Measurements from ENCODE around the gene PTMS.

The PTMS gene

DNA sequence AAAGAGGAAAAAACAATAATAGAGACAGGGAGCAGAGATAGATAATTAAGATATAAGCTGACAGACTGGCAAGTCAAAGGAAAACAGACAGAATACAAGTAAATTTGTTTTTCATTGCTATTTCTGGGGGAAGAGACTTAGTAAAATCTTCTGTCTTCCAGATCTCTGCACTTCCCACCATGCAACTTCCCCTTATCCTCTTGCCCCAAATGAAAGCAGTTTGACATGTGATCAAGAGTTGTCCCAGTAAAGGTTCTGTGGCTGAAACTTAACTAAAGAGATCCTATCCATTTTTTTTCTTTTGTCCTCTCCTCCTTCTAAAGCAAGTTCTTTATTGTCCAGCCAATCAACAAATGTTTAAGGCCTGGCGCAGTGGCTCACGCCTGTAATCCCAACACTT lies 11.8 kb upstream of the PTMS start:
- DNase-seq (ENCODE audit: low read depth, low spot score): no peak
- TF ChIP-seq, protein P1, sequence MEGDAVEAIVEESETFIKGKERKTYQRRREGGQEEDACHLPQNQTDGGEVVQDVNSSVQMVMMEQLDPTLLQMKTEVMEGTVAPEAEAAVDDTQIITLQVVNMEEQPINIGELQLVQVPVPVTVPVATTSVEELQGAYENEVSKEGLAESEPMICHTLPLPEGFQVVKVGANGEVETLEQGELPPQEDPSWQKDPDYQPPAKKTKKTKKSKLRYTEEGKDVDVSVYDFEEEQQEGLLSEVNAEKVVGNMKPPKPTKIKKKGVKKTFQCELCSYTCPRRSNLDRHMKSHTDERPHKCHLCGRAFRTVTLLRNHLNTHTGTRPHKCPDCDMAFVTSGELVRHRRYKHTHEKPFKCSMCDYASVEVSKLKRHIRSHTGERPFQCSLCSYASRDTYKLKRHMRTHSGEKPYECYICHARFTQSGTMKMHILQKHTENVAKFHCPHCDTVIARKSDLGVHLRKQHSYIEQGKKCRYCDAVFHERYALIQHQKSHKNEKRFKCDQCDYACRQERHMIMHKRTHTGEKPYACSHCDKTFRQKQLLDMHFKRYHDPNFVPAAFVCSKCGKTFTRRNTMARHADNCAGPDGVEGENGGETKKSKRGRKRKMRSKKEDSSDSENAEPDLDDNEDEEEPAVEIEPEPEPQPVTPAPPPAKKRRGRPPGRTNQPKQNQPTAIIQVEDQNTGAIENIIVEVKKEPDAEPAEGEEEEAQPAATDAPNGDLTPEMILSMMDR (IDR thresholded peaks at IDR 0.05; ENCODE audit: insufficient read depth, low read length, missing control alignments): no peak
- POLR2A ChIA-PET: interaction anchor here (0.6 to 3.3 kb wide), 6 partner anchors 9 to 98 kb away, joined by 3 to 78 read pairs (median 7); partner anchors contain the start of genes CDCA3, PTMS, USP5 and ZNF384
- no peak overlapping the region for H3K4me3 ChIP-seq (ENCODE audit: low read depth, low read length)
- CTCF ChIA-PET: interaction anchor here (0.7 to 10.1 kb wide), 38 partner anchors 8 to 203 kb away, joined by 3 to 304 read pairs (median 8); partner anchors contain the start of genes CD4, CDCA3, COPS7A and GNB3

- CTCF ChIA-PET: interaction anchor here (1.4 to 4.7 kb wide), 3 partner anchors 10 to 68 kb away, joined by 3 to 37 read pairs (median 11); partner anchors contain the start of gene PTMS
- DNase-seq (ENCODE audit: low read depth, low spot score): no peak
- no peak overlapping the region for H3K4me3 ChIP-seq (ENCODE audit: low read depth, low read length)
- TF ChIP-seq, protein P1 (IDR thresholded peaks at IDR 0.05; ENCODE audit: insufficient read depth, low read length, missing control alignments): no peak
- POLR2A ChIA-PET: interaction anchor here (1.2 kb wide), 1 partner anchor 9 kb away, joined by 3 read pairs; the partner anchor contains the start of gene PTMS
Observed at GRCh38 chr12:6757028-6757690, 9.0 kb upstream of the PTMS start.

- ChIA-PET CTCF (interaction anchor here (1.0 to 4.7 kb wide), 6 partner anchors 8 to 77 kb away, joined by 3 to 37 read pairs (median 8); partner anchors contain the start of genes LAG3 and PTMS), POLR2A (interaction anchor here (1.2 kb wide), 1 partner anchor 7 kb away, joined by 3 read pairs; the partner anchor contains the start of gene PTMS)
- no peak for DNase-seq (ENCODE audit: low read depth, low spot score)
- no peak overlapping the region for H3K4me3 ChIP-seq (ENCODE audit: low read depth, low read length)
- TF ChIP-seq, protein P1 (IDR thresholded peaks at IDR 0.05; ENCODE audit: insufficient read depth, low read length, missing control alignments): no peak
Observed at GRCh38 chr12:6758506-6759095, 7.6 kb upstream of the PTMS start.

GRCh38 chr12:6759741-6760140 lies 6.4 kb upstream of the PTMS start:
- DNase-seq (ENCODE audit: low read depth, low spot score): no peak
- TF ChIP-seq, protein P1 (IDR thresholded peaks at IDR 0.05; ENCODE audit: insufficient read depth, low read length, missing control alignments): no peak
- ChIA-PET CTCF (interaction anchor here (0.7 to 4.8 kb wide), 9 partner anchors 7 to 78 kb away, joined by 3 to 78 read pairs (median 4); partner anchors contain the start of genes LAG3 and MLF2), POLR2A (no interaction called here)
- no peak overlapping the region for H3K4me3 ChIP-seq (ENCODE audit: low read depth, low read length)

GRCh38 chr12:6763380-6763779 lies 2.8 kb upstream of the PTMS start:
- POLR2A ChIA-PET: interaction anchor here (0.6 to 1.1 kb wide), 3 partner anchors 10 to 104 kb away, joined by 3 to 5 read pairs (median 3); partner anchors contain the start of genes MLF2 and TPI1
- no peak for DNase-seq (ENCODE audit: low read depth, low spot score)
- TF ChIP-seq, protein P1 (IDR thresholded peaks at IDR 0.05; ENCODE audit: insufficient read depth, low read length, missing control alignments): no peak
- peak overlapping the region; percentile 16 for H3K4me3 ChIP-seq (ENCODE audit: low read depth, low read length)
- CTCF ChIA-PET: interaction anchor here (1.0 to 4.8 kb wide), 4 partner anchors 10 to 62 kb away, joined by 3 to 78 read pairs (median 9); partner anchors contain the start of gene MLF2
